CD4-positive, alpha-beta memory T cell (primary cell): ENCODE data around the gene SMIM15. TPM values are rescaled to one million over a fixed set of nuclear protein-coding genes. Genes with fewer than 3 reads are reported as not detected.

Experiments
- CTCF ChIA-PET: fragments of 350-600 bp; sonication (Branson Sonifier 250); formaldehyde crosslinking; loops from one replicate; lab custom pipeline; 2021; ENCODE audit warnings: inconsistent platforms; ENCODE audit not compliant: partially characterized antibody; lab: Charles Lee
- POLR2A ChIA-PET: fragments of 350-600 bp; sonication (Branson Sonifier 250); formaldehyde crosslinking; loops from one replicate; lab custom pipeline; 2021; ENCODE audit not compliant: partially characterized antibody; lab: Charles Lee
- DNase-seq, 5 donors: peaks; one replicate each; pipeline versions ENCODE4 v3.0.0 to v3.0.0-alpha.2; 2020 to 2022; ENCODE audit warnings: mixed read lengths in 1 of 5
- H3K27ac ChIP-seq: one replicate; pipeline ENCODE4 v1.7.0; 2013; ENCODE audit warnings: low read depth, low read length
- H3K27me3 ChIP-seq: 2 replicates; pipeline ENCODE4 v1.7.0; 2013; ENCODE audit warnings: mild to moderate bottlenecking, low read length, moderate library complexity; ENCODE audit not compliant: insufficient read depth
- H3K36me3 ChIP-seq: 2 replicates; pipeline ENCODE4 v1.7.0; 2013; ENCODE audit warnings: mild to moderate bottlenecking, low read length, moderate library complexity; ENCODE audit not compliant: insufficient read depth
- H3K4me1 ChIP-seq: 2 replicates; pipeline ENCODE4 v1.7.0; 2013; ENCODE audit warnings: mild to moderate bottlenecking, low read length, moderate library complexity; ENCODE audit not compliant: insufficient read depth
- H3K4me3 ChIP-seq, 2 donors: one replicate each; pipeline ENCODE4 v1.7.0; 2013; ENCODE audit warnings: low read length in 2 of 2, mild to moderate bottlenecking in 1 of 2
- H3K9me3 ChIP-seq, 2 donors: one replicate each; pipeline ENCODE4 v1.7.0; 2013; ENCODE audit warnings: low read length in 2 of 2, control low read depth in 1 of 2; ENCODE audit not compliant: control insufficient read depth in 1 of 2
- H3K27ac Mint-ChIP-seq, 7 donors: one replicate each; pipeline ENCODE4 v1.8.0; 2020 to 2021; ENCODE audit warnings: mixed read lengths in 7 of 7, mild to moderate bottlenecking in 6 of 7, inconsistent platforms in 3 of 7, moderate library complexity in 3 of 7
- H3K27me3 Mint-ChIP-seq, 2 donors: one replicate each; pipeline ENCODE4 v1.8.0; 2020 to 2021; ENCODE audit warnings: mixed read lengths in 2 of 2
- H3K36me3 Mint-ChIP-seq, 2 donors: one replicate each; pipeline ENCODE4 v1.8.0; 2020 to 2021; ENCODE audit warnings: mixed read lengths in 2 of 2, inconsistent platforms in 1 of 2, mild to moderate bottlenecking in 1 of 2
- H3K4me1 Mint-ChIP-seq, 4 donors: one replicate each; pipeline ENCODE4 v1.8.0; 2020 to 2021; ENCODE audit warnings: mixed read lengths in 4 of 4, mild to moderate bottlenecking in 1 of 4
- H3K4me3 Mint-ChIP-seq, 8 donors: one replicate each; pipeline ENCODE4 v1.8.0; 2020 to 2021; ENCODE audit warnings: mixed read lengths in 8 of 8, mild to moderate bottlenecking in 7 of 8, moderate library complexity in 6 of 8, inconsistent platforms in 3 of 8
- H3K9me3 Mint-ChIP-seq, 8 donors: one replicate each; pipeline ENCODE4 v1.8.0; 2020 to 2021; ENCODE audit warnings: mixed read lengths in 8 of 8, mild to moderate bottlenecking in 5 of 8, inconsistent platforms in 3 of 8, moderate library complexity in 1 of 8
- intact Hi-C: fragments of 100-400 bp; cut with micrococcal nuclease; formaldehyde crosslinking; loops from one replicate; pipeline ENCODE4 v1.15.1; 2023
- polyA plus RNA-seq, 2 donors: library from polyadenylated mRNA; unstranded; fragments of 300-500 nt; fragmentation: Illumina TruSeq; gene quantifications; one replicate each; pipeline ENCODE4 v1.2.3, GENCODE V29; 2021
- total RNA-seq, 2 experiments: library from RNA; stranded (reverse); gene quantifications; one replicate each; pipeline ENCODE4 v1.2.3, GENCODE V29; 2021

SMIM15 gene
- total and polyA plus RNA-seq, 4 experiments from 2014 or later = 32.8 to 41.0 (median 35.4) TPM

DNA sequence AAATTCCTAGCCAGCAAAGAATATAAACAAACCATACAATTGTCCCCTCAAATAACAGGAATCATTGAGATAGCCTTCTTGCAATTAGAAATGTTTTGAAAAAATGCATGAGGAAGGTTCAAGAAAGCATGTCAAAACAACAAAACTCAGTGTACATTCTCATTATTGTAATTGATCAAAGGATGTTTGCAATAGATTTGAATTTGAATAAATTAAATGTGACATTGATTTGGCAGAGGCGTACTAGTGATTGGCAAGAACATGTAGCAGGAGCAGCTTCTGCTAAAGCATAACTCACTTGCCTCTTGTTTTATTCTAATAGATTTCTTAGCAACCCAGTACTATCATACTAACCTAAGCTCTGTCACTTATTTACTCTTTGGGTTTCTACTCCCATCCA, 19.9 kb downstream of the SMIM15 start:
- POLR2A ChIA-PET = interaction anchor here (1.2 kb wide), 1 partner anchor 16 kb away, joined by 3 read pairs; no protein-coding TSS in a partner anchor
- no peak for DNase-seq
- H3K36me3 ChIP-seq = no peaks in the 10 kb centered on the region
- no peaks in the 10 kb centered on the region for H3K4me1 ChIP-seq
- peaks cover 0 to 11% (median 3%) of the 10 kb centered on the region in 8 donors for H3K9me3 Mint-ChIP-seq
- no peaks in the 10 kb centered on the region for H3K27me3 Mint-ChIP-seq
- H3K27me3 ChIP-seq = no peaks in the 10 kb centered on the region
- intact Hi-C loops = no loop called here
- no peak overlapping the region for H3K4me3 ChIP-seq
- H3K4me3 Mint-ChIP-seq = no peak overlapping the region
- H3K27ac Mint-ChIP-seq = no peak overlapping the region
- no peaks in the 10 kb centered on the region for H3K4me1 Mint-ChIP-seq
- CTCF ChIA-PET = no interaction called here
- H3K9me3 ChIP-seq = no peaks in the 10 kb centered on the region
- H3K27ac ChIP-seq = no peak overlapping the region
- H3K36me3 Mint-ChIP-seq = peaks cover 0 to 4% of the 10 kb centered on the region in 2 donors

GRCh38 chr5:61141801-61142200, 20.5 kb downstream of the SMIM15 start:
- peaks cover 0 to 9% (median 3%) of the 10 kb centered on the region in 8 donors for H3K9me3 Mint-ChIP-seq
- H3K9me3 ChIP-seq = no peaks in the 10 kb centered on the region
- no peaks in the 10 kb centered on the region for H3K4me1 Mint-ChIP-seq
- no peak for DNase-seq
- H3K27me3 ChIP-seq = no peaks in the 10 kb centered on the region
- H3K36me3 ChIP-seq = no peaks in the 10 kb centered on the region
- peaks cover 0 to 4% of the 10 kb centered on the region in 2 donors for H3K36me3 Mint-ChIP-seq
- CTCF ChIA-PET = no interaction called here
- H3K27me3 Mint-ChIP-seq = no peaks in the 10 kb centered on the region
- no peak overlapping the region for H3K4me3 Mint-ChIP-seq
- no peaks in the 10 kb centered on the region for H3K4me1 ChIP-seq
- no peak overlapping the region for H3K27ac Mint-ChIP-seq
- POLR2A ChIA-PET = interaction anchor here (1.2 kb wide), 1 partner anchor 17 kb away, joined by 3 read pairs; no protein-coding TSS in a partner anchor
- no peak overlapping the region for H3K4me3 ChIP-seq
- H3K27ac ChIP-seq = no peak overlapping the region
- intact Hi-C loops = no loop called here

DNA sequence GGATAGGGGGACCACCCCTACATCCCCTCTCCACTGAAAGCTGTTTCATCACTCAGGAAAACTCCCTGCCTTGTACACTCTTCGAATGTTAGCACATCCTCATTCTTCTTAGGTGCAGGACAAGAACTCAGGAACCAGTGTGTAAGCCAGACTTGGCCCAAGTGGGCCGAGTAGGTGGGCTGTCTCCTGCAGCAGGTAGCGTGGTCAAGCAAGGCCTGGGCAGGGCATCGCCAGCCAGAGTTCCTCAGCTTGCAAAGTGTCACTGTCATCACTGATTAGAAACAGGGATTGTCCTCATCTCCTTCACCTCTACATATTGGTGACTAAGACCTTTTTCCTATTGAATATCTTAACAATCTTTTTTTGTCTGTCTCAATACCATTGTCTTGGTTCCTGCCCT, 22.3 kb downstream of the SMIM15 start:
- Histone ChIP-seq H3K4me3 (no peak overlapping the region), H3K27ac (no peak overlapping the region), H3K4me1 (no peaks in the 10 kb centered on the region), H3K27me3 (no peaks in the 10 kb centered on the region), H3K9me3 (no peaks in the 10 kb centered on the region), H3K36me3 (no peaks in the 10 kb centered on the region)
- DNase-seq = no peak
- H3K27me3 Mint-ChIP-seq = no peaks in the 10 kb centered on the region
- no peaks in the 10 kb centered on the region for H3K9me3 Mint-ChIP-seq
- no peaks in the 10 kb centered on the region for H3K36me3 Mint-ChIP-seq
- CTCF ChIA-PET = interaction anchor here (1.2 kb wide), 1 partner anchor 518 kb away, joined by 3 read pairs; no protein-coding TSS in a partner anchor
- intact Hi-C loops = no loop called here
- no peak overlapping the region for H3K27ac Mint-ChIP-seq
- POLR2A ChIA-PET = no interaction called here
- H3K4me1 Mint-ChIP-seq = no peaks in the 10 kb centered on the region
- H3K4me3 Mint-ChIP-seq = no peak overlapping the region

DNA sequence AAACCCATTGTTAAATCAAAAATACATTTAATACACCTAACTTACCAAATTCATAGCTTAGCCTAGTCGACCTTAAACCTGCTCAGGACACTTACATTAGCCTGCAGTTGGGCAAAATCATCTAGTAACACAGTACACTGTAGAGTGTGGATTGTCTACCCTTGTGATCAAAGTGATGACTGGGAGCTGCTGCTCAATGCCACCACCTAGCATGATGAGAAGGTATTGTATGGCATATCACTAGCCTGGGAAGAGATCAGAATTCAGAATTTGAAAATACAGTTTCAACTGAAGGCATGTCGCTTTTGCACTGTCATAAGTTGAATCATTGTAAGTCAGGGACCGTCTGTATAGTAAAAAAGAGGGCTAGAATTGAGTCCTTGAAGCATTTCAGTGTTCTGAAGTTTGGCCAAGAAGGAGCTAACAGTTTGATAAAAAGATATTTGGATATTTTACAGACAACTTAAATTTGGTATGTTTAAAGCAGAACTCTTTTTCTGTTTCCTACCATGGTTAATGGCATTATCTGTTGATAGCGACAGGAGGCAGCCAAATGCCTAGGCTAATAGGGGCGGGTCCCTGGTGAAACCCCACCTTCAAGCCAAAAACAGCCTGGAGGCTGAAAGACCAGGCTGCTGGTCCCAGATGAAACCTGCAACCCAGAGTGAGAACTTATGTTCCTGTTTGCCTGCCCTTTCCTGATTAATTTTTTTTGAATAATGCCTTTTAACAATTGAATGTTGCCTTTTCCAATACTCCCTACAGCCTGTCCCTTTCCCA, 23.0 kb downstream of the SMIM15 start:
- H3K36me3 ChIP-seq = no peaks in the 10 kb centered on the region
- no peak overlapping the region for H3K4me3 ChIP-seq
- no peak for DNase-seq
- no peaks in the 10 kb centered on the region for H3K27me3 ChIP-seq
- intact Hi-C loops = no loop called here
- no peaks in the 10 kb centered on the region for H3K4me1 Mint-ChIP-seq
- H3K36me3 Mint-ChIP-seq = no peaks in the 10 kb centered on the region
- CTCF ChIA-PET = interaction anchor here (1.2 kb wide), 1 partner anchor 518 kb away, joined by 3 read pairs; no protein-coding TSS in a partner anchor
- H3K9me3 ChIP-seq = no peaks in the 10 kb centered on the region
- no peak overlapping the region for H3K27ac ChIP-seq
- H3K27ac Mint-ChIP-seq = no peak overlapping the region
- no peaks in the 10 kb centered on the region for H3K9me3 Mint-ChIP-seq
- no peak overlapping the region for H3K4me3 Mint-ChIP-seq
- POLR2A ChIA-PET = no interaction called here
- H3K27me3 Mint-ChIP-seq = no peaks in the 10 kb centered on the region
- no peaks in the 10 kb centered on the region for H3K4me1 ChIP-seq

- no peak overlapping the region for H3K4me3 ChIP-seq
- H3K36me3 ChIP-seq = no peaks in the 10 kb centered on the region
- no peak overlapping the region for H3K4me3 Mint-ChIP-seq
- no peaks in the 10 kb centered on the region for H3K27me3 Mint-ChIP-seq
- no peaks in the 10 kb centered on the region for H3K27me3 ChIP-seq
- CTCF ChIA-PET = interaction anchor here (1.2 to 1.3 kb wide), 2 partner anchors 10 to 268 kb away, joined by 3 to 4 read pairs; no protein-coding TSS in a partner anchor
- H3K36me3 Mint-ChIP-seq = peaks cover 0 to 7% of the 10 kb centered on the region in 2 donors
- H3K4me1 ChIP-seq = no peaks in the 10 kb centered on the region
- POLR2A ChIA-PET = no interaction called here
- no peak overlapping the region for H3K27ac ChIP-seq
- no peak overlapping the region for H3K27ac Mint-ChIP-seq
- no peaks in the 10 kb centered on the region for H3K9me3 ChIP-seq
- no peaks in the 10 kb centered on the region for H3K9me3 Mint-ChIP-seq
- no peak for DNase-seq
- no peaks in the 10 kb centered on the region for H3K4me1 Mint-ChIP-seq
- intact Hi-C loops = no loop called here
These were observed 24.4 kb downstream of the SMIM15 start for GRCh38 chr5:61137835-61138234.

- Mint-ChIP-seq H3K36me3 (peaks cover 0 to 7% of the 10 kb centered on the region in 2 donors), H3K27me3 (no peaks in the 10 kb centered on the region), H3K9me3 (peaks cover 0 to 3% (median 0%) of the 10 kb centered on the region in 8 donors), H3K4me3 (no peak overlapping the region), H3K4me1 (no peaks in the 10 kb centered on the region), H3K27ac (no peak overlapping the region)
- ChIA-PET POLR2A (no interaction called here), CTCF (no interaction called here)
- H3K27me3 ChIP-seq = no peaks in the 10 kb centered on the region
- H3K9me3 ChIP-seq = no peaks in the 10 kb centered on the region
- no peak overlapping the region for H3K4me3 ChIP-seq
- DNase-seq = no peak
- no peaks in the 10 kb centered on the region for H3K4me1 ChIP-seq
- intact Hi-C loops = no loop called here
- no peaks in the 10 kb centered on the region for H3K36me3 ChIP-seq
- no peak overlapping the region for H3K27ac ChIP-seq
These were observed 29.7 kb downstream of the SMIM15 start for GRCh38 chr5:61132559-61132958.

- H3K27me3 Mint-ChIP-seq = no peaks in the 10 kb centered on the region
- peaks cover 0 to 3% (median 0%) of the 10 kb centered on the region in 8 donors for H3K9me3 Mint-ChIP-seq
- no peak overlapping the region for H3K4me3 Mint-ChIP-seq
- CTCF ChIA-PET = no interaction called here
- intact Hi-C loops = no loop called here
- no peak overlapping the region for H3K27ac Mint-ChIP-seq
- H3K27me3 ChIP-seq = no peaks in the 10 kb centered on the region
- POLR2A ChIA-PET = no interaction called here
- H3K27ac ChIP-seq = no peak overlapping the region
- H3K9me3 ChIP-seq = no peaks in the 10 kb centered on the region
- H3K36me3 Mint-ChIP-seq = peaks cover 0 to 11% of the 10 kb centered on the region in 2 donors
- H3K36me3 ChIP-seq = no peaks in the 10 kb centered on the region
- H3K4me1 Mint-ChIP-seq = peaks cover 0 to 1% (median 0%) of the 10 kb centered on the region in 4 donors
- H3K4me3 ChIP-seq = no peak overlapping the region
- no peaks in the 10 kb centered on the region for H3K4me1 ChIP-seq
- DNase-seq = no peak
These were observed 32.0 kb downstream of the SMIM15 start for GRCh38 chr5:61130289-61130688.
